BE2C (cell line): Measurements from ENCODE around the gene KCNQ1OT1.

Experiments
- DNase-seq: peaks from one replicate; pipeline ENCODE4 v3.0.0-alpha.2; 2020
- H3K27me3 ChIP-seq: fragments of 250-450 bp; sonication (Bioruptor Pico); 2 replicates; pipeline ENCODE4 v1.5.1; 2020; ENCODE audit warnings: mild to moderate bottlenecking
- H3K36me3 ChIP-seq: fragments of 250-450 bp; sonication (Bioruptor Pico); 2 replicates; pipeline ENCODE4 v1.5.1; 2020; ENCODE audit warnings: mild to moderate bottlenecking
- H3K4me1 ChIP-seq: fragments of 250-450 bp; sonication (Bioruptor Pico); 2 replicates; pipeline ENCODE4 v1.5.1; 2020
- H3K4me3 ChIP-seq: 2 replicates; pipeline ENCODE4 v1.5.1; 2011; ENCODE audit warnings: low read depth, low read length
- H3K9me3 ChIP-seq: fragments of 250-450 bp; sonication (Bioruptor Pico); 2 replicates; pipeline ENCODE4 v1.5.1; 2020
- CTCF ChIP-seq: IDR thresholded peaks from 2 replicates; pipeline ENCODE4 v1.5.1; 2012; ENCODE audit warnings: mild to moderate bottlenecking, low read depth, low read length

KCNQ1OT1 gene

DNA sequence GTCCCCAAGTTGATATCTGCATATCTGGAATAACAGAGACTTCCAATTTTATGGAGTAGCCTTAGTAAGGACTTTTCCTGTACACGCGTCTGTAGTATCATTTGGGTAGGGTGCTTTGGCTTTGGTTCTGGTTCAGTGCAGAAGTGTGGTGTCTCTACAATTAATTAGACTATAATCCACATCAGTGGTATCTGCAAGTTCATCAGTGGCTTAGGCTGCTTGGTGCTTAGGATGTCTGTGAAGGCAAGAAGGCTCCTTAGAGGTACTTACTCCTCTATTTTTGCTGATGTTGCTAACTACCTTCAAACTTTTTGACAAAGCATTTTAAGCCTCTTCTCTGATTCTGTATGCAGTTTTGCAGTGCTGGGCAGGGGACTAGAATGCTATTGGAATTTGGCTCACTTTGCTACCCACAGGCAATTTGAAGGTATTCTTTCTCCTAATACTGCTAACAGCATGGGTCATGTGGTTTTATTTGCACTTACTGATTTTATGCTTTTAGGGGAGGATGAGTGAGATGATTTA, 49.4 kb downstream of the KCNQ1OT1 start:
- Histone ChIP-seq H3K4me1 (no peaks in the 10 kb centered on the region), H3K36me3 (no peaks in the 10 kb centered on the region), H3K27me3 (no peaks in the 10 kb centered on the region), H3K9me3 (no peaks in the 10 kb centered on the region), H3K4me3 (no peak overlapping the region)
- no peak for TF ChIP-seq CTCF
- DNase-seq = no peak

GRCh38 chr11:2649848-2650247, 49.9 kb downstream of the KCNQ1OT1 start:
- no peak for TF ChIP-seq CTCF
- Histone ChIP-seq H3K9me3 (no peaks in the 10 kb centered on the region), H3K27me3 (no peaks in the 10 kb centered on the region), H3K4me3 (no peak overlapping the region), H3K4me1 (no peaks in the 10 kb centered on the region), H3K36me3 (no peaks in the 10 kb centered on the region)
- no peak for DNase-seq

GRCh38 chr11:2649400-2649799, 50.4 kb downstream of the KCNQ1OT1 start:
- no peak for DNase-seq

DNA sequence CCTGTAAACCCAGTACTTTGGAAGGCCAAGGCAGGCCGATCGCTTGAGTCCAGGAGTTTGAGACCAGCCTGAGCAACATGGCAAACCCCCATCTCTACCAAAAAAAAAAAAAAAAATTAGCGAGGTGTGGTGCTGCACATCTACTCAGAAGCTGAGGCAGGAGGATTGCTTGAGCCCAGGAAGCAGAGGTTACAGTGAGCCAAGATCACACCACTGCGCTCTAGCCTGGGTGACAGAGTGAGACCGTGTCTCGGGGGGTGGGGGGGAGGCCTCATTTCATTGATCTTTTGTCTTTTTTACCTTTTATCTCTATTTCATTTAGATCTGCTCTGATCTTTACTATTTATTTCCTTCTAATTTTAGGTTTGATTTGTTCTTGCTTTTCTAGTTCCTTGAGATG, 51.8 kb downstream of the KCNQ1OT1 start:
- H3K4me1 ChIP-seq = no peaks in the 10 kb centered on the region
- H3K27me3 ChIP-seq = no peaks in the 10 kb centered on the region
- TF ChIP-seq CTCF = no peak
- no peak overlapping the region for H3K4me3 ChIP-seq
- H3K36me3 ChIP-seq = no peaks in the 10 kb centered on the region
- DNase-seq = no peak
- H3K9me3 ChIP-seq = no peaks in the 10 kb centered on the region

More at GRCh38 chr11:2649400-2649799, 50.4 kb downstream of the KCNQ1OT1 start:
- TF ChIP-seq CTCF = no peak
- Histone ChIP-seq H3K27me3 (no peaks in the 10 kb centered on the region), H3K36me3 (no peaks in the 10 kb centered on the region), H3K9me3 (no peaks in the 10 kb centered on the region), H3K4me1 (no peaks in the 10 kb centered on the region), H3K4me3 (no peak overlapping the region)

GRCh38 chr11:2647167-2647566, 52.6 kb downstream of the KCNQ1OT1 start:
- H3K36me3 ChIP-seq = no peaks in the 10 kb centered on the region
- no peaks in the 10 kb centered on the region for H3K9me3 ChIP-seq
- H3K4me1 ChIP-seq = no peaks in the 10 kb centered on the region
- no peak for DNase-seq
- H3K27me3 ChIP-seq = no peaks in the 10 kb centered on the region
- H3K4me3 ChIP-seq = no peak overlapping the region
- no peak for TF ChIP-seq CTCF

DNA sequence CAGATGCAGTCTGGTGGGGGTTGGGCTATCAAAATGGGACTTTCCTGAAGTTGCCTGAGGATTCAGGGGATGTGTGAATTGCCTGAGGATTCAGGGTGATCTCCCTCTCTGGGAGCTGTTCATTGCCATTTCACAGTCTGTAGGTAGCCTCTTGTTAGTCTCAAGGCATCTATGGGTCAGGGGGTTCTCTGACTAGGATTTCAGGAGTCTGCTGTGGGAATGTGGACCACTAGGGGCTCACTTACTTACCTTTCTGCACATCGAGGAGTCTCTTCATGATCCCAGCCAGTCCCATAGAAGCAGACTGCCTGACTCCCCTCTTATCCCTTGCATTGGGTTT, 54.0 kb downstream of the KCNQ1OT1 start:
- H3K4me3 ChIP-seq = no peak overlapping the region
- no peaks in the 10 kb centered on the region for H3K4me1 ChIP-seq
- no peaks in the 10 kb centered on the region for H3K36me3 ChIP-seq
- H3K27me3 ChIP-seq = no peaks in the 10 kb centered on the region
- TF ChIP-seq CTCF = no peak
- DNase-seq = no peak
- H3K9me3 ChIP-seq = no peaks in the 10 kb centered on the region
